Activated gamma-delta T cell treated with Interleukin-2 at 50 U/mL for 16 hours (primary cell): ENCODE results near the gene C1QTNF3.
"Not testable (repeated sequence)": the region's sequence is repeated elsewhere in the genome, so short reads cannot be mapped to it uniquely, and the experiment has no call there.

ENCODE experiments used
- DNase-seq: peaks from one replicate; pipeline ENCODE4 v3.0.0-alpha.2; 2020

C1QTNF3 gene, protein sequence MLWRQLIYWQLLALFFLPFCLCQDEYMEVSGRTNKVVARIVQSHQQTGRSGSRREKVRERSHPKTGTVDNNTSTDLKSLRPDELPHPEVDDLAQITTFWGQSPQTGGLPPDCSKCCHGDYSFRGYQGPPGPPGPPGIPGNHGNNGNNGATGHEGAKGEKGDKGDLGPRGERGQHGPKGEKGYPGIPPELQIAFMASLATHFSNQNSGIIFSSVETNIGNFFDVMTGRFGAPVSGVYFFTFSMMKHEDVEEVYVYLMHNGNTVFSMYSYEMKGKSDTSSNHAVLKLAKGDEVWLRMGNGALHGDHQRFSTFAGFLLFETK

DNA sequence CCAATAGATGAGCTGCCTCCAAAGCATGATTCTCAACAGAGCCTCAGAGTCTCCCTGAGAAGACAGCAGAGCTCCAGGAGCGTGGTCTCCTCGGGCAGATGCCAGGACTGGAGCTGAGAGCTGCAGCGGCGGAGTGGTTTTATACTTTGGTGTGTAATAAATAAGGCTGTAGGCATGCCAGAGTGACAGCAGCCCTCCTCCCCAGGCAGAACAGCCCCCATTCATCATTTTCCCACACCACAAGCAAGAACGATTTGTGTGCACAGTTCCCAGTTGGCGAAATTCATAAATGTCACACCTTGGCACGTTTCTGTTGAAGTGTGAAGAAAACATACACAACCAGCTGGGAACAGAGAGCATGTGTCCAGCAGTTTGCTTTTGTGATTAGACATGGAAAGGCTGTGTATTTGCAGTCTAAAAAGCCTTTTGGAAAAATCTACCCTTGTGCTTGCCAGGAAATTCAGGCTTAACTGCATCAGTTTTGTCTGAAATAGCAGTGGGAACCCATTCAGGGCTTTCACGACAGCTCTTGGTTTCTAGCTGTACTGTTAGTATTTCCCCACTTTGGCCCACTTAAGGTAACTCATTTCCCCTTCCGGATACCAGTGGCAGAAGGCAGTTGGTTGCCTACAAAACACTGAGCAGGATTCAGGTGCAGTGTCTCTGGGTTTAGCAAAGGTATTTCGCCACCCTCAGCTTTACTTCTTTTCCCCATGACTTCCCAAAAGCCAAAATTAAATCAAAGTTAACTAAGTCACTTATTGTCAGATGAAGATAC lies at the start of gene C1QTNF3:
C1QTNF3 (minus strand) TSS at position 115 of the 778 bp plus-strand sequence; CDS start at position 27, 88 bp downstream.
- DNase-seq, result no peak

DNA sequence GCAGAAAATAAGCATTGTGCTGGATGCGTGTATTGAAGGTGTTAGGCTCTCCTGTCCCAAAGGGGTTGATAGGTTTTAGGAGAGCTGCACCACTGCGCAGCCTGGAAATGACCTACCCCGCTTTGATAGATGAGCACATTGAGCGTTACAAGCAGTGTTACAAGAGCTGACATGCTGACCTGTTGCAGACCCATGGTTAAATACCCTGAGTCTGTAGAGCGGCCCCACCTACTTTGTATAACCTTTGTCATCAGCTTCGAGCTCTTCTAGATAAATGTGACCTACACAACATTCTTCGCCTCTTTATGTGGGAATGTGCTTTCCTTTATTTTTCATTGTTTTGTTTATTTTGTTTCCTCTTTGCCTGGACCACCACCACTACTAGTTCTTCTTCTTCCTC lies 48.0 kb upstream of the C1QTNF3 start:
- not testable (repeated sequence) for DNase-seq

DNA sequence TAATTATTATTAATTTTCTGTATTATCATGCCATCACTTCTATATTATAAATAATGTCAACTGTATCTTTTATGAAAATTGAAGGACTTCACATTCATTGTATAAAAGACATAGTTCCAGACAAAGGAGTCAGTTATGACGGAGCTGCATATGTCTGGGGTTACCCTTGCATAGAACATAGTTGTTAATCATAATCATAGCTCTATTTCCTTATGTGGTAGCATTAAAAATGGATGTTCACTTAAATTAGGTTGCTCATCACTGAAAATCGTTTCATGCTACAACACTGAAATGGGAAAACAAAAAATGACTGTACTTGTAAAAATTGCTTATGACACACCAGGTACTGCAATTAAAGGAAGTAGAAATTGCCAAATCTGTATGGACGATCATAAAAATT lies 46.8 kb upstream of the C1QTNF3 start:
- not testable (repeated sequence) for DNase-seq

DNA sequence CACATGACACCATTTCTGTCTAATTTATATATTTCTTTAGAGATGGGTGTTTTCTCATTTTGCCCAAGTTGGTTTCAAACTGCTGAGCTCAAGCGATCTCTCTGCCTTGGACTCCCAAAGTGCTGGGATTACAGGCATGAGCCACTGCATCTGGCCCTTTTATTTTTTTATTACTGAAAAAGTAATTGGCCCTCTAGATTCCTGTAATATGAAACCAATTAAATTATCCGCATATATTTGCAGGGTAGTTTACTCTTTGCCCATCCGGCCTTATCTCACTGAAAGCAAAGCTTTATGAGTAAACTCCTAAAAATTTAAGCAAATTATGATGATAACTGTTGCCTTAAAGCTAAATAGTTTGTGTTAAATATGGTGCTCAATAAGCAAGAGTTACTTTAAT lies 44.7 kb upstream of the C1QTNF3 start:
- not testable (repeated sequence) for DNase-seq

DNA sequence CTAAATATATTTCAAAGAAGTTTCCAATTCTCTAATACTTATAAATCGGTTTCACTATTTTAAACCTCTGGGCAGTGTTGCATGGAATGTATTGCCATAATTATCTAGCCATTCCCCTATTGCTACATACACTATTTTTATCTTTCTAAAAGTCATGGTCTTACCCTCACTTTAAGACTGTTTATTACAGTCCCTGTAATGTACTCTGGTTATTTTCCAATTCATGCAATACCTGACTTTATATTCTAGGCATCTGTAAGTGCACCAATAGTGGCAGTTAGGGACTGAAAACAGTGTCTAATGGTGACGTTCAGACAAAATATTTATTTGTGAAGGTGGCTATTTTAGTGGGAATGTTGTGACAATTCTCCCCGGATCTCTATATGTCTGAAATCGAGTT lies 40.9 kb upstream of the C1QTNF3 start:
- DNase-seq, result not testable (repeated sequence)

DNA sequence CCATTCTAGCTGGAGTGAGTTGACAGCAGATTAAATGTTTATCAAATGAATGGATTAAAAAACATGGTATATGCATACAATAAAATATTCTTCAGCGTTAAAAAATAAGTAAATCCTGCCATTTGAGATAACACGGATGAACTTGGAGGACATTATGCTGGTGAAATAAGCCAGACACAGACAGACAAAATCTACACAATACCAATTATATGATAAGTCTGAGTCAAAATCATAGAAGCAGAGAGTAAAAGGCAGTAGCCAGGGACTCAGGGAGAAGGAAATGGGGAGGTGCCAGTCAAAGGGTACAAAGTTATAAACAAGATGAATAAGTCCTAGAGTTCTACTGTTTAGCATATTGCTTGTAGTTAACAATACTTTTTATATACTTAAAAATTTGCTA lies 36.5 kb upstream of the C1QTNF3 start:
- DNase-seq, result not testable (repeated sequence)

DNA sequence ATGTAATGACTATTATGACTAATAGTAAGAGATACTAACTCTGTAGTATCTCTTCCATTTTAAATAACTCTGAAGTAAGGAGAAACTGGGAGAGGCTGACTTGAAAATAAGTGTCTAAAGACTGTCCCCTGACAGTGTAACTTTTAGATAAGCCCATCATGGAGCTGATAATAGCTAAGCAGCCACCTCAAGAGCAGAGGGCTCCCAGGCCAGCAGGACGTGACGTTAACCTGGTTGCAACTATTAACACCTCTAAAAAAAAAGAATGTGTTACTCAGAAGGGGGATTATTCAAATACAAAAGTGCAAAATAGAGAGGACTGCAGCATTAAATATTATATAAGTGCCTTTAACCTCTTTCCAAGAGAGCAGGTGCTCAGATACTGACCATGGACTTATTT lies 34.6 kb upstream of the C1QTNF3 start:
- not testable (repeated sequence) for DNase-seq

DNA sequence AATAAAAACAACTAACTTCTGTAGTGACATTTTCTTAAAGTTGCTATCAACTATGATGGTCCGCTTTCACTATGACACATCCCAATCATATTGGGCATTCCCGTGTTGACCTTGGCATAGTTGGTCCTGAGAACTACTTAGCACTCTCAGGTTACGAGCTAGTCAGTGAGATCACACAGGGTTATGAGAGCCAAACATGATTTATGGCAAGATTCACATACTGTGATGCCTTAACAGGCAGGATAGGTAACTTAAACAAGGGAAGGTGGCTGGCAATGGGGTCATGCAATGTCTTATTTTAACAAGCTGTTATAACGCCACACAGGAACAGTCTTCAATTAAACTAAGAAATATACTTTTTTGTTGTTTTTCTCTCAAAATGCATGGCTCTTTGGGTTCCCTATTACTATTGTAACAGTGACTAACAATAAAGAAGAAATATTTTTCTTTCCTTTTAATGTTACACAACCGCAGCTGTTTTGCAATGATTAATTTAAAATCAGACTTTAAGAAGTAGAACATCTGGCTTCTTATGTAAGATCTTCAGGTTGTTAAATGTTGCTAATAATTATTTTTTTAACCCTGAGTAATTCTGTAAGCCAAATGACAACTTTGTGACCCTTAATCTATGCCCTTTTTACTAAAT lies 33.8 kb upstream of the C1QTNF3 start:
- DNase-seq, result not testable (repeated sequence)

DNA sequence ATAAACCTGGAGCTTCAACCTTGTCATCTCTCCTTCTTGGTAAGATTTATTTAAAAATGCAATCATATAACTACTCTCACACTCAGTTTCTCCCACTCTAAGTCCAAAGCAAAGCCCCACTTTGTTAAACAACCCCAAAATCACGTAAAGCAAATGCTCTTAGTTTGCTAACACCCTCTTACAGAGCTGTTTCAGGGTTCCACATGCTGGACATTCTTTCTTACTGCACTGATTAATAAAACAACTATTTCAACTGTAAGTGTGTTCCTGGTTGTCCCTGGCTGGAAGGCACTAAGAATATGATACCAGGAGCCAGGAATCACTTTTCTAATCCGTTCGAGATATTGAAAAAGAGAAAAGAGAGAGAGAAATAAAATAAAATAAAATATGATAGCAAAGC lies 31.5 kb upstream of the C1QTNF3 start:
- not testable (repeated sequence) for DNase-seq

DNA sequence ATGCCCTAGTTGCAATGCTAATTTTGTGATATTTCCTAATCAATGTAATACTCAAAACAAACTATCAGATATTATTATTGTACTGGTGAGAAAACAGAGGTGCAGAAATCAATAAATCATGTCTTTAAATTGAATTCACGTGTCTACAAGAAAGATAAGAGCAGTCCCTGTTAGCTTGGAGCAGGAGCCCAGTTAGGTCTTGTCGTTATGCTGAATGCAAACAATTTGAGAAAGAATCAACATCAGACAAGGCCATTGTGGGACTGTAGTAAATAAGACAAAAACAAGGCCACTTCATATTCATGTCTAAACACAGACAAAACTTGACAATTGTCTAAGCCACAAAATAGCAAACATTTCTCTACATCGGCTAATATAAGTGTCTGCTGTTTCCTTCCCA lies 31.1 kb upstream of the C1QTNF3 start:
- not testable (repeated sequence) for DNase-seq

DNA sequence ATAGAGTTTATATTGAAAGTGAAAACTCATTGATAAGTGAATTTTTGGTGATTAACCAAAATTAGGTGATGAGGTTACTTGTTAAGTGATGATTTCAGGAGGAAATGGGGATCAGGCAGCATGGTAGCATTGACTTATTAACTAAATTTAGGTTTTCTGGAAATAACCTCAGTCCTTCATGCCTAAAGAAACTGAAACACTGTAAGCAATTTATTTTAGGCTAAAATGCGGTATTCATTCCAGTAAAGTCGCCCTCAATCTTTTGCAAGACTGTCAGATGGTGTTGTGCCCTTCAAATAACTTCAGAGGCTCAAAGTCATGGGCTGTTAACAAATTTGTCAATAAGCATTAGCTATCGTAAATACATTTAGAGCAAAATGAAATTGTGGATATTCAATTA lies 27.6 kb upstream of the C1QTNF3 start:
- not testable (repeated sequence) for DNase-seq

DNA sequence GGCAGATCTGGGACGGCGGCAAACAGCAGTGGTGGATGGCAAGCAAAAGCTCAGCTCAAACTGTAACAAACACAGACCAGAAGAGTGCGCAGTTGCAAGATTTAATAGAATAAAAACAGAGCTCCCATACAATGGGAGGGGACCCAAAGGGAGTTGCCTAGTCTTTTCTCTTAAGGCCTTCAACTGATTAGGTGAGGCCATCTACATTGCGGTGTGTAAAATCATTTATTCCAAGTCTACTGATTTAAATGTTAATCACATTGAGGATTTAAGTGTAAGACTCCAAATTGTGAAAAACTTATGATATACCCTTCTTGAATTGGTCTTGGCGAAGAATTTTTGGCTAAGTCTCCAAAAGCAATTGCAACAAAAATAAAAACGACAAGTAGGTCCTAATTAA lies 21.6 kb upstream of the C1QTNF3 start:
- no peak for DNase-seq

DNA sequence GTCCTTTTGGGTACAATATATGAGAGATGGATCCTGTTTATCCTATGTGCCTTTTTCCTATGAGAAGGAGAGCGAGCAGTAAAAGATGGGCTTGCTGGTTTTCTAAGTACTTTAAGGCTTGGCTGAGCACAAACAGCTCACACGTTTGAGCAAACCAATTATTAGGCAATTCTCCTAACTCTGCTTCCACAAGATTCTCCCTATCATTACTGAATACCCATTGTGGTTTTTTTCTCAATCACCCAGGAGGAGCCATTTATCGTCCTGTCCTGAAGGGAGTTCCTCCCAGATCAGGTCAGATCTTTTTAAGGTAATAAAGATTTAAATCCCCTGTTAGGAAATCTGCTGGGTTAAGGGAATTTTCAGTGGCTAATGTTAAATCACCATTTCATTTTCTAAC lies 19.4 kb upstream of the C1QTNF3 start:
- DNase-seq, result no peak

DNA sequence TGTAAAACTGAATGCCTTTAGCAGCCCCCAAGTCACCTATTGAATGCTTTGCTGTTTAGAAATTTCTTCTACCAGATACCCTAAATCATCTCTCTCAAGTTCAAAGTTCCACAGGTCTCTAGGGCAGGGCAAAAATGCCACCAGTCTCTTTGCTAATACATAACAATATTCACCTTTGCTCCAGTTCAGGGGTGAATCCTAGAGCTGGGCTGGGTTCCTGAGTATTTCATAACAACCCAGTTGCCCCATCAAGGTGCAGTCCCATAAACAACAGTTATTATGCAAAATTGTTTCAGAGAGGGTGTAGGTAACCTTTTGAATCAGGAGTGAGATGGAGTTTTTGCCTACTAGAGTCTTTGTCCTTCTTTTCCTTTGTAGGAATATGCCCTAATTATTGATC lies 19.0 kb upstream of the C1QTNF3 start:
- no peak for DNase-seq

DNA sequence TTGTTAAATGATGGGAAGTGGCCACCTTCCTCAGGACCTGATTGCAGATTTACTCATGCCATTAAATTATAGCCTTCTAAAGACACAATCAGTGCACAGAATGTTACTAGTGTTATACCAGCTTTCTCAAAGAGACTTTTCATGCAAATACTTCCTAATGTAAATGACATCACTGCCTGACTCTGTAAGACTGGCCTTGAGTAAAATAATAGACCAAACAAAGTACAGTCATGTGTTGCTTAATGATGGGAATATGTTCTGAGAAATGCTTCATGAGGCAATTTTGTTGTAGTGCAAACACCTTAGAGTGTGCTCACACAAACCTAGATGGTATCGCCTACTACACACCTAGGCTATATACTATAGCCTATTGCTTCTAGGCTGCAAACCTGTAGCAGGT lies 17.0 kb upstream of the C1QTNF3 start:
- no peak for DNase-seq

DNA sequence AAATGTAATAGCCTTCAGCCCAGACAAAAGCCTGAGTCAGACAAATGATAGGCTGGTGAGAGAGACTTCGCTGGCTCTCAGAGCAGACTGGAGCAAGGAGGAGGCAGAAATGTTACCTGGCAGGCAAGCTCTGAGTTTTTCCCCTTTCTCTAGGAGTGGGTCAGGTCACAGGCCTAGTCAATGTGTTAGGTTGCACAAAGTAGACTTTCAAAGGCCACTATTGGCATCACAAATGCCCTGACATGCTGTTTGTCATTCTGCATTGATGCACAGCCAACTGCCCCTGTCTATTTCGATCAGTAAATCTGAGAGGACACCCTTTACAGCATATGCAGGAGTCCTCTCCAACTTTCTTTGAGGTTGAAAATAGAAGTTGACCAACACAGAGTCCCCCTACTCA lies 15.5 kb upstream of the C1QTNF3 start:
- no peak for DNase-seq

DNA sequence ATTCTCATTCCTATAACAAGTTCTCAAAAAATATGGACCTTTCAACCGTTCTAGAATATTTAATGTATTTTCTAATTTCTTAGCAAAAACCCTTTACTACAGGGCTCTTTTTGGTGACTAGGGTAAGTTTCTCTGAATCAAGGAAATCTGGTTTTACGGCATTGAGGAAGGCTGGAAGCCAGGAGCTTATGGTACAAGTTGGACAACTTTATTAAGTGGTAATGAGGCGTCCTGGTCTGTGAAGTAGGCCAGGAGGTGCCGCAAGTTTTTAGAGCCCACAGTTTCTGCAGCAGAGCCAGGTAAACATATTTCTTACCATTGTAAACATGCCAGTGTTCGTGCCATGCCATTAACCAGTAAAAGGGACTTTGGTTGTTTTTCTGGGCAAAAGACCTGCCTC lies 14.6 kb upstream of the C1QTNF3 start:
- DNase-seq, result no peak

DNA sequence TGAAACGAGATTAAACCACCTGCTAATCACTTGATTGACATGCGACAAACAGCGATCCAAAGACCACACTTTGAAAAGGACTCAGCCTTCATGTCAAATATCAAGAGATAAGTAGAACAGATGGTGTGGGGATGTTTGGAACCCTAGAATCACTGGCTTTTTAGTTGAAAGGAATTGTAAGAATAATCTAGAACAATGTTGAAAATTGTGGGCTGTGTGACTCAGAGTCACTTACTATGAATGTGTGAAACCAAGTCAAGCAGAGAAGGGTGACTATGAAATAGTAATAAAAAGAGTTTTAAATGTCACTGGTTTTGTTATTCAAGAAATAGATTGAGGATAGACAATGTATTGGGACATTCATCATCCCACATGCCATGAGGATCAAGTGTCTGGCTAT lies 14.1 kb upstream of the C1QTNF3 start:
- DNase-seq, result no peak

DNA sequence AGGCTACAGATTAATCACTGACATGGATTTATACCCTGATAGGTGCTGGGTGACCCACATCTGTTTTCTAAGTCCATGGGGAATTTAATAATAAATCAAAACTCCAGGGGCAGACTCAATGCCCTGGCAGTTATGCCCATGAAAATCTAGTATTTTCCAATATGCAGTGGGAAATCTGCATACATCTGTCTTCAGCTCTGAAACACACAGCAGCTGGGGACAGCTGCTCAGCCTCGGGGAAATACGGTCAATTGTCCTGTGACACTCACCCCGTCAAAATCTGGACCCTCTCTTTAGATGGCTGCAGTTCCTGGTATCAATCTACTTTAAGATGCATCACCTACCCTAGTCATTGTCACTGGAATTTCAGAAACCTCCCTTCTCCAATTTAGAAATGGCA lies 12.7 kb upstream of the C1QTNF3 start:
- no peak for DNase-seq

DNA sequence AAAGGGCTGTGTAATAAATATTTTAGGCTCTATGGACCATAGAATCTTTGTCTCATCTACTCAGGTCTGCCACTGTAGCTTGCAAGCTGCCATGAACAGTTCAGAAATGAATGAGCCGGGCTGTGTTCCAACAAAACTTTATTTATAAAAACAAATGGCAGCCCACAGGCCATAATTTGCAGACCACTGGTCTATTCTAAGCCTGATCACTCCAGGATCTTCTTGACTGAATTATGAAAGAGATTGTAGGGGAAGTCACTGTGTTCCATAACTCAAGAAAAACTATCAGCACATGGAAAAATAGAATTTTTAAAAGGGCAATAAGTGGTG lies 11.4 kb upstream of the C1QTNF3 start:
- DNase-seq, result no peak

DNA sequence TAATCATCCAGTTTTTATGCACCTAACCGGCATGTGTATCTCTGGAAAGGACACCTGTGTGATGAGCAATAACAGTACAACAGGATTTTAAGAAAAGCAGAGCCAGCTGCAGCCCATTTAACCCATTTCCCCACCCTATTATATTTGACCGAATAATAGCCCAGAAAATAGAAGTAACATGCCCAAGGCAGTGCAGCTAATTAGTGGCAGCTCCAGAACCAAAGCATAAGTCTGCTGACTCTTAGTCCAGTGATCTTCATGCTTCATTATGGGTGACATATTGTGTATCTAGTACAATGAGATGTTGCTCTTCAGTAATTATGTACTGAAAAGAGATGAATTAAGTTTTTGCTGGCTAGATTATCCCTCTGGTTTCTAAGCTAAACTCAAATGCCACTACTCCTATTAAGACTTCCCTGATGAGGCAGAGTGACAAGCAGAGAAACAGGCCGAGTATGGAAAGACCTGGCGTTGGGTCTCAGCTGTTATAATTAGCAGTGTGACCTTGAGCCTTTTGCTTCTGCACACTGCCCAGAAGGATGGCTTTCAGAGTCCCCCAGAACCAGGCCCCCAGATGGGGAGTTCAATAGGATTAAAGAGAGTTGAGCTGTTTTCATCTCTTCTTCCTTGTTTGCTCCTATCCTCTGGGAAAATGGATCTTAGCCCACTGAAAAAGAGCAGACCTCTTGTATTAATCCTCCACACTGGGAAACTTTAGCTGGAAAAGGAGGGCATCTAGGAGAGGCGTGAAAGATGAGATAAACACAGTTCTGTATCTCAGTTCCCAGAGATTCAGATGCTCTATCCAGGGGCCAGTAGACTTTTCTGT lies 10.8 kb upstream of the C1QTNF3 start:
- no peak for DNase-seq

DNA sequence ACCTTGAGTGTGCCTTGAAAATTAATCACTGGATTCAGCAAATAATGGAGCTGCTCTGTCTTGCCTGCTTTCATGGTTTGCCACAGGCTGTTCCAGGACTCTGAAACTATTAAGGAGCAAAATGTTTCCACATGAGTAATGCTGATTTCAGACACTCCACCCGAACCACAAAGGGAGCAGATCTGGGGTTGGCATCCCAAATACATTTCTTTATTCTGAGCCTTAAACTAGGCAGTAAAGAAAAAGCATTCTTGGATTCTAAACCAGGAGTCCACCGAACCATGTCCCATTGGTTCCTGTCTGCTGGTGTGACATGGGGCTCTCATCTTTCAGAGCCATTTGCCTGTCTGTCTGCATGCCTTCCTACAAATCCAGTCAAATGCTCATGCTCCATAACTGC lies 10.1 kb upstream of the C1QTNF3 start:
- no peak for DNase-seq

DNA sequence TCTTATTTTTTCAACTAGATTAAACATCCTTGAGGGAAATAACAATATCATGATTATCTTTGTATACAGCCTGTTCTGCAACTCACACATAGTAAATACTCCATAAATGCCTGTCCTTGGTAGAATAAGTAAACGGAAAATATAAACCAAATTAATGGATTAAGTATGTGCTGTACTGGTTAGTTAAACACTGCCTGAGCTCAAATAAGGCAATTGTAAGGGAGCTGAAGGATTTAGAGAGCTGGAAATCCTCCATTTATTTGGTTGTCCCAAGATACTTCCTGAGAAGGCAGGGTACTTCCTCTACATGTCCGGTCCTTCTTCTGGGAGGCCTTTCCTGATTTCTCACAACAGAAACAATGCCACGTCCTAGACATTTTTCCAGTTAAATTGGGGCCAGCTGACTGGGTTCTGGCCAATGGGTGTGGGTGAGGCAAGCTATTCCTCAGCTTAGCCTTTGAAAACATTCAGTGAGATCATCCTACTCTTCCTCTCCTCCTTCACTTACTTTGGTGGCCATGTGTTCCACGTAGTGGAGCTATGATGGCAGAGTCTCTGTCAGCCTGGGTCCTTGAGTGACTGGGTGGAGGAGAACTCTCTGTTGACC lies 8.5 kb upstream of the C1QTNF3 start:
- DNase-seq, result no peak
